Measurements from ENCODE around the gene CDC42EP1. TPM values are rescaled to one million over a fixed set of nuclear protein-coding genes. Genes with fewer than 3 reads are reported as not detected.

Gene CDC42EP1
- total RNA-seq, 2 donors from 2014 or later, result 28.6 to 97.0 TPM

GRCh38 chr22:37571258-37571991 is 11.1 kb downstream of the CDC42EP1 start:
- Histone ChIP-seq H3K4me1 (replicated peaks) (peaks cover 4% of the 10 kb centered on the region), H3K4me3 (no peak overlapping the region), H3K9me3 (no peaks in the 10 kb centered on the region), H3K27ac (no peak overlapping the region), H3K36me3 (no peaks in the 10 kb centered on the region), H3K27me3 (replicated peaks; ENCODE audit: insufficient read depth) (no peaks in the 10 kb centered on the region)
- intact Hi-C loops (cut with DNase I), result no loop called here
- 81% methylated on average over 16 of the region's 16 CpGs for WGBS
- TF ChIP-seq, protein P1, sequence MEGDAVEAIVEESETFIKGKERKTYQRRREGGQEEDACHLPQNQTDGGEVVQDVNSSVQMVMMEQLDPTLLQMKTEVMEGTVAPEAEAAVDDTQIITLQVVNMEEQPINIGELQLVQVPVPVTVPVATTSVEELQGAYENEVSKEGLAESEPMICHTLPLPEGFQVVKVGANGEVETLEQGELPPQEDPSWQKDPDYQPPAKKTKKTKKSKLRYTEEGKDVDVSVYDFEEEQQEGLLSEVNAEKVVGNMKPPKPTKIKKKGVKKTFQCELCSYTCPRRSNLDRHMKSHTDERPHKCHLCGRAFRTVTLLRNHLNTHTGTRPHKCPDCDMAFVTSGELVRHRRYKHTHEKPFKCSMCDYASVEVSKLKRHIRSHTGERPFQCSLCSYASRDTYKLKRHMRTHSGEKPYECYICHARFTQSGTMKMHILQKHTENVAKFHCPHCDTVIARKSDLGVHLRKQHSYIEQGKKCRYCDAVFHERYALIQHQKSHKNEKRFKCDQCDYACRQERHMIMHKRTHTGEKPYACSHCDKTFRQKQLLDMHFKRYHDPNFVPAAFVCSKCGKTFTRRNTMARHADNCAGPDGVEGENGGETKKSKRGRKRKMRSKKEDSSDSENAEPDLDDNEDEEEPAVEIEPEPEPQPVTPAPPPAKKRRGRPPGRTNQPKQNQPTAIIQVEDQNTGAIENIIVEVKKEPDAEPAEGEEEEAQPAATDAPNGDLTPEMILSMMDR (IDR thresholded peaks at IDR 0.05), result no peak
- TF ChIP-seq POLR2A (IDR thresholded peaks at IDR 0.05) (no peak), POLR2AphosphoS5 (IDR thresholded peaks at IDR 0.05) (no peak)
- DNase-seq (ENCODE audit: low spot score), result no peak

DNA sequence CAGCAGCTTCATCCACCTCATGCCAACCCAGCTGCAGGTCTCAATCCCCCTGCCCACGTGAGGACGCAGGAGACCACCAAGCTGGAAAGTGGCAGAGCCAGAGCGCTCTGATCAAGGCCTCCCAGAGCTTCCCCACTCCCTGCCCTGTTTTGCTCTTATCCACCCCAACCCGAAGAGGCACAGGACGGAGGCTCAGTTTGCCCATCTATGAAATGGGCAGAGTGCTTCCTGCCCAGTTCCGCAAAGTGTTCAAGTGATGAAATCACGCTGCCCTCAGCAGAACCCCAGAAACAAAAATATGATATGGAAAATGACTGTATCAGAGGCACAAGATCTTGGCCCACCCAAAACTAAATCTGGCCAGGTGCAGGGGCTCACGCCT is 11.7 kb downstream of the CDC42EP1 start:
- no peak overlapping the region for H3K27ac ChIP-seq
- no peaks in the 10 kb centered on the region for H3K9me3 ChIP-seq
- no peaks in the 10 kb centered on the region for H3K27me3 ChIP-seq (replicated peaks; ENCODE audit: insufficient read depth)
- intact Hi-C loops (cut with DNase I), result no loop called here
- no peak for DNase-seq (ENCODE audit: low spot score)
- H3K4me1 ChIP-seq (replicated peaks), result peaks cover 4% of the 10 kb centered on the region
- TF ChIP-seq POLR2A (IDR thresholded peaks at IDR 0.05) (no peak), POLR2AphosphoS5 (IDR thresholded peaks at IDR 0.05) (no peak)
- TF ChIP-seq, protein P1 (IDR thresholded peaks at IDR 0.05), result no peak
- WGBS, result 94% methylated on average over 8 of the region's 8 CpGs
- H3K36me3 ChIP-seq, result no peaks in the 10 kb centered on the region
- H3K4me3 ChIP-seq, result no peak overlapping the region

GRCh38 chr22:37575490-37576003 is 15.3 kb downstream of the CDC42EP1 start:
- H3K4me3 ChIP-seq, result no peak overlapping the region
- no peaks in the 10 kb centered on the region for H3K36me3 ChIP-seq
- intact Hi-C loops (cut with DNase I), result no loop called here
- TF ChIP-seq POLR2A (IDR thresholded peaks at IDR 0.05), result no peak
- TF ChIP-seq POLR2AphosphoS5 (IDR thresholded peaks at IDR 0.05), result no peak
- TF ChIP-seq, protein P1 (IDR thresholded peaks at IDR 0.05), result no peak
- no peak overlapping the region for H3K27ac ChIP-seq
- 92% methylated on average over 10 of the region's 10 CpGs for WGBS
- H3K9me3 ChIP-seq, result no peaks in the 10 kb centered on the region
- H3K4me1 ChIP-seq (replicated peaks), result no peaks in the 10 kb centered on the region
- no peak for DNase-seq (ENCODE audit: low spot score)
- H3K27me3 ChIP-seq (replicated peaks; ENCODE audit: insufficient read depth), result no peaks in the 10 kb centered on the region

- Histone ChIP-seq H3K4me1 (replicated peaks) (no peaks in the 10 kb centered on the region), H3K27ac (no peak overlapping the region), H3K36me3 (no peaks in the 10 kb centered on the region), H3K4me3 (no peak overlapping the region), H3K9me3 (no peaks in the 10 kb centered on the region), H3K27me3 (replicated peaks; ENCODE audit: insufficient read depth) (no peaks in the 10 kb centered on the region)
- DNase-seq (ENCODE audit: low spot score), result no peak
- intact Hi-C loops (cut with DNase I), result no loop called here
- WGBS, result 89% methylated on average over 5 of the region's 5 CpGs
- no peak for TF ChIP-seq POLR2A (IDR thresholded peaks at IDR 0.05)
- TF ChIP-seq, protein P1 (IDR thresholded peaks at IDR 0.05), result no peak
- TF ChIP-seq POLR2AphosphoS5 (IDR thresholded peaks at IDR 0.05), result no peak
Measured at GRCh38 chr22:37578002-37578401, 17.7 kb downstream of the CDC42EP1 start.

DNA sequence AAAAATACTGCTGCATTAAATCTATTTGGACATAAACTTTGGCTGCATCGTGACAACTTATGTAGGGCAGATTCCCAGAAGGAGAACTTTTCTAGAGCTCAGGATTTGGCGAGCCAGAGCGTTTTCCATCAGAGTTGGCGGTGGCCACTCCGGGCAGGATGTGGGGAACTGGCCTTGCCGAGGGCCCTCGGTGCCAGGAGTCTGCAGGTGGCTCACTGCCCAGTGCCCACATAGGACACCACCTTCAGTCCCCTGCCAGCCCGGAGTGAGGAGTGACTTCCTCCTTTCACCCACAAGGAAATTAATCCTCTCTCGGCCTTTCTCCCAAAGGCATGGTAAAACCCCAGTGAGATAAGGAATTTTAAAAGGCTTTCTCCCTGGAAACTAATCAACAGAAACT is 21.2 kb downstream of the CDC42EP1 start:
- 20% methylated on average over 9 of the region's 9 CpGs for WGBS

More for the DNA sequence above, 21.2 kb downstream of the CDC42EP1 start:
- DNase-seq (ENCODE audit: low spot score), result peak; percentile 43
- Histone ChIP-seq H3K27ac (no peak overlapping the region), H3K4me3 (no peak overlapping the region), H3K36me3 (no peaks in the 10 kb centered on the region), H3K27me3 (replicated peaks; ENCODE audit: insufficient read depth) (no peaks in the 10 kb centered on the region), H3K4me1 (replicated peaks) (no peaks in the 10 kb centered on the region), H3K9me3 (no peaks in the 10 kb centered on the region)
- intact Hi-C loops (cut with DNase I), result no loop called here
- TF ChIP-seq POLR2A (IDR thresholded peaks at IDR 0.05) (no peak), POLR2AphosphoS5 (IDR thresholded peaks at IDR 0.05) (peak; percentile 5)
